ENCODE results near the gene CYP2A6.
"Not testable (repeated sequence)": the region's sequence is repeated elsewhere in the genome, so short reads cannot be mapped to it uniquely, and the experiment has no call there.

DNA sequence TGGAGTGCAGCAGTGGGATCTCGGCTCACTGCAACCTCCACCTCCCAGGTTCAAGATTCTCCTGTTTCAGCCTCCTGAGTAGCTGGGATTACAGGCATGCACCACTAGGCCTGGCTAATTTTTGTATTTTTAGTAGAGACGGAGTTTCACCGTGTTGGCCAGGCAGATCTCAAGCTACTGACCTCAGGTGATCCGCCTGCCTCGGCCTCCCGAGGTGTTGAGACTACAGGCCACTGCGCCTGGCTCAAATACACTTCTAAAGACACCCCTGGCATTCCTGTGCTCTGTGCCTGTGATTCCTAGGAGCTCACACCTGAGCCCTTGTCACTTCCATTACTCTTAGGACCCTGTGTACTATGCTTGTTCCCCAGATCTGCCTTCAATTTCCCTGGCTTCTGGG lies 37.7 kb downstream of the CYP2A6 start:
- TF ChIP-seq, protein P1, sequence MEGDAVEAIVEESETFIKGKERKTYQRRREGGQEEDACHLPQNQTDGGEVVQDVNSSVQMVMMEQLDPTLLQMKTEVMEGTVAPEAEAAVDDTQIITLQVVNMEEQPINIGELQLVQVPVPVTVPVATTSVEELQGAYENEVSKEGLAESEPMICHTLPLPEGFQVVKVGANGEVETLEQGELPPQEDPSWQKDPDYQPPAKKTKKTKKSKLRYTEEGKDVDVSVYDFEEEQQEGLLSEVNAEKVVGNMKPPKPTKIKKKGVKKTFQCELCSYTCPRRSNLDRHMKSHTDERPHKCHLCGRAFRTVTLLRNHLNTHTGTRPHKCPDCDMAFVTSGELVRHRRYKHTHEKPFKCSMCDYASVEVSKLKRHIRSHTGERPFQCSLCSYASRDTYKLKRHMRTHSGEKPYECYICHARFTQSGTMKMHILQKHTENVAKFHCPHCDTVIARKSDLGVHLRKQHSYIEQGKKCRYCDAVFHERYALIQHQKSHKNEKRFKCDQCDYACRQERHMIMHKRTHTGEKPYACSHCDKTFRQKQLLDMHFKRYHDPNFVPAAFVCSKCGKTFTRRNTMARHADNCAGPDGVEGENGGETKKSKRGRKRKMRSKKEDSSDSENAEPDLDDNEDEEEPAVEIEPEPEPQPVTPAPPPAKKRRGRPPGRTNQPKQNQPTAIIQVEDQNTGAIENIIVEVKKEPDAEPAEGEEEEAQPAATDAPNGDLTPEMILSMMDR (IDR thresholded peaks at IDR 0.05; ENCODE audit: low read depth, low read length), result not testable (repeated sequence)
- TF ChIP-seq EZH2phosphoT487 (IDR thresholded peaks at IDR 0.05; ENCODE audit: low read depth), result not testable (repeated sequence)
